Measurements from ENCODE around the gene CCL17. TPM values are rescaled to one million over a fixed set of nuclear protein-coding genes. Genes with fewer than 3 reads are reported as not detected.

The CCL17 gene
- total RNA-seq, 6 donors from 2014 or later = 2.8 to 24.2 (median 5.8) TPM; not detected in 3

GRCh38 chr16:57445510-57445909 lies 40.9 kb downstream of the CCL17 start:
- peaks cover under 1 to 15% (median 1%) of the 10 kb centered on the region in 4 donors for H3K36me3 ChIP-seq
- no peaks in the 10 kb centered on the region for H3K9me3 ChIP-seq
- WGBS, 2 donors = 96 to 100% methylated on average over 2 of the region's 2 CpGs
- H3K27me3 ChIP-seq = no peaks in the 10 kb centered on the region
- no peak overlapping the region for H3K4me3 ChIP-seq
- TF ChIP-seq CTCF (IDR thresholded peaks at IDR 0.05) (no peak), POLR2AphosphoS5 (IDR thresholded peaks at IDR 0.05) (no peak)
- no peak for ATAC-seq (ENCODE audit: low FRiP score in 2 of 2)
- no peak overlapping the region for H3K27ac ChIP-seq
- peaks cover 18 to 21% (median 19%) of the 10 kb centered on the region in 4 donors for H3K4me1 ChIP-seq
- DNase-seq = no peak

- TF ChIP-seq POLR2AphosphoS5 (IDR thresholded peaks at IDR 0.05) = no peak
- no peak for TF ChIP-seq POLR2A (IDR thresholded peaks at IDR 0.05)
- no peak for TF ChIP-seq EP300 (IDR thresholded peaks at IDR 0.05)
- no peak for TF ChIP-seq CTCF (IDR thresholded peaks at IDR 0.05)
- H3K4me3 ChIP-seq = peak overlapping the region; percentile 74 to 99 (median 84)
- H3K4me1 ChIP-seq = peaks cover 18 to 21% (median 19%) of the 10 kb centered on the region in 4 donors
- DNase-seq = peak in 1 of 2 donors; percentile 47
- no peaks in the 10 kb centered on the region for H3K9me3 ChIP-seq
- peak overlapping the region; percentile 86 to 92 (median 88) for H3K27ac ChIP-seq
- ATAC-seq (ENCODE audit: low FRiP score in 2 of 2) = peak; percentile 24 to 63
- no peaks in the 10 kb centered on the region for H3K27me3 ChIP-seq
- 3 to 12% methylated on average over 7 to 20 of the region's 28 CpGs for WGBS, 2 donors
- H3K36me3 ChIP-seq = peaks cover 0 to 16% (median 0%) of the 10 kb centered on the region in 4 donors
Observed at GRCh38 chr16:57446531-57447185, 42.1 kb downstream of the CCL17 start.

DNA sequence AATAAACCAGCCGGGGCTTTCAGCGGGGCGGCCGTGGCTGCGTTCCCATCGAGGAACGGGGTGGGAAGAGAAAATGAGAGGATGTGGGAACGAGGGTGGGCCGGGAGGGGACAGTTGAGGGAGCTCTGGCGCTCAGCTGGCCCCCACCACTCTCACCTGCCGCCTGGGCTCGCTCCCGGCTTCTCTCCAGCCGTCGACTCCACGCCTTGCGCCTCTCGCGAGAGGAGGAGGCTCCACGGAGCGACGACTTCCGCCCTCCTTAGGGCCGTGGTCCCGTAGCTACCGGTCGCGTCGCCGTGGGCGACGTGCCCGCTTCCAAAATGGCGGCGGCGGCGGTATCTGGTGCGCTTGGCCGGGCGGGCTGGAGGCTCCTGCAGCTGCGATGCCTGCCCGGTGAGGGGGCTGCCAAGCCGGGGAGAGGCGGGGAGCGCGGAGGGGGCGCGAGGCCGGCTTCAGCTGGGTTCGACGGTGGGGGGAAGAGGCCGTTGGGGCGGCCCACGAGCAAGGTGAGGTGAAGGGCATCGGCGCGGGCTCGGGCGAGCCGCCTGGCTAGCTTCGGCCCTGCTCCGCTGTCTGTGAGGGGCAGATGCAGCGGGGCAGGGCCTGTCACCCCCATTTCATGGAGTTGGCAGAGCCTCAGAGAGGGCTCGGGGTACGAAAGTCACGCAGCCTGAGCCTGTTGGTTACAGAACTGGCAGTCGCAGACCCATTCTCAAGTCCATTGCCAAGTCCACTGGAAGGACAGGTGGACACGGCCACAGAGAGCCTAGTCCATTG lies 42.8 kb downstream of the CCL17 start, which contains the start of the genes CIAPIN1 and COQ9:
Gene CIAPIN1 (minus strand): TSS at position 200 of the 777 bp plus-strand sequence. CDS start 6,457 bp downstream, outside the sequence.
Gene COQ9 (plus strand): TSS at position 294 of the 777 bp plus-strand sequence. CDS start 27 bp downstream, at position 321.
- peak; percentile 98 to 100 for ATAC-seq (ENCODE audit: low FRiP score in 2 of 2)
- H3K27ac ChIP-seq = peak within 1 kb of the TSS; percentile 86 to 92 (median 88)

DNA sequence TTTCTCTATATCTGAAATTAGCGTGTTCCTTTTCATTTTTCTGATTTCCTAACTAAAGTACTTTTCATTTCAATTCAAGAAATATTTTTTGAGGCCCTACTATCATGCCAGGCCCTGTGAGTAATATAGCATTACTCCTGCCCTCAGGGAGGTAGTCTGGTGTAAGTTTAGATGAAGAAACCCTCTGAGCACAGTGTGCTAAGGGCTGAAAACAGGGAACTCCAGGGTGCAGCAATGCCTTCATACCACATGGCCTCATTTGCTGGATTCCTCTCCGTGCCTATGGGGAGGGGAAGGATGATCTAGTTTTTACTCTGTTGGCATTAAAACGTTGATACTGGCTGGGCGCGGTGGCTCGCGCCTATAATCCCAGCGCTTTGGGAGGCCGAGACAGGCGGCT lies 47.5 kb downstream of the CCL17 start:
- Histone ChIP-seq H3K4me3 (no peak overlapping the region), H3K9me3 (no peaks in the 10 kb centered on the region), H3K4me1 (peaks cover 9 to 13% (median 11%) of the 10 kb centered on the region in 4 donors), H3K36me3 (peaks cover 22 to 59% (median 38%) of the 10 kb centered on the region in 4 donors), H3K27ac (no peak overlapping the region), H3K27me3 (no peaks in the 10 kb centered on the region)
- no peak for TF ChIP-seq CTCF (IDR thresholded peaks at IDR 0.05)
- no peak for TF ChIP-seq POLR2AphosphoS5 (IDR thresholded peaks at IDR 0.05)
- TF ChIP-seq POLR2A (IDR thresholded peaks at IDR 0.05) = no peak
- no peak for TF ChIP-seq EP300 (IDR thresholded peaks at IDR 0.05)
- peak in 1 of 2 donors; percentile 39 for DNase-seq
- ATAC-seq (ENCODE audit: low FRiP score in 2 of 2) = no peak
- WGBS, 2 donors = 95 to 97% methylated on average over 10 of the region's 10 CpGs

More for the DNA sequence above, 42.8 kb downstream of the CCL17 start, which contains the start of the genes CIAPIN1 and COQ9:
- Histone ChIP-seq H3K4me3 (peak within 1 kb of the TSS; percentile 74 to 99 (median 84)), H3K36me3 (peaks cover 4 to 16% (median 5%) of the 10 kb centered on the region in 4 donors), H3K9me3 (no peaks in the 10 kb centered on the region), H3K27me3 (no peaks in the 10 kb centered on the region), H3K4me1 (peaks cover 18 to 21% (median 19%) of the 10 kb centered on the region in 4 donors)
- peak; percentile 96 to 99 for DNase-seq
- WGBS, 2 donors = 0% methylated on average over 11 to 30 of the region's 68 CpGs
- TF ChIP-seq POLR2AphosphoS5 (IDR thresholded peaks at IDR 0.05) (peak; percentile 91 to 92), CTCF (IDR thresholded peaks at IDR 0.05) (peak in 1 of 6 experiments; percentile 5), POLR2A (IDR thresholded peaks at IDR 0.05) (peak; percentile 33 to 94 (median 78)), EP300 (IDR thresholded peaks at IDR 0.05) (no peak)

Data from upper lobe of left lung (tissue), 6 donors.